Effector memory CD4-positive, alpha-beta T cell (primary cell): ENCODE results near the gene CLASP2.
A peak's percentile ranks its signal among the peaks of the same experiment; 100 is the strongest.
"Not testable (repeated sequence)": the region's sequence is repeated elsewhere in the genome, so short reads cannot be mapped to it uniquely, and the experiment has no call there.

Source experiments
- DNase-seq, 3 donors: peaks; one replicate each; pipeline ENCODE4 v3.0.0-alpha.2; 2020
- H3K27ac ChIP-seq: 2 replicates; pipeline ENCODE4 v1.7.0; 2013; ENCODE audit warnings: mild to moderate bottlenecking, low read length, moderate library complexity; ENCODE audit not compliant: insufficient read depth, poor library complexity, severe bottlenecking
- H3K27me3 ChIP-seq: replicated peaks from 2 replicates; pipeline ENCODE4 v1.7.0; 2013; ENCODE audit warnings: mild to moderate bottlenecking, low read length; ENCODE audit not compliant: insufficient read depth, control insufficient read depth, poor library complexity, severe bottlenecking
- H3K36me3 ChIP-seq: 2 replicates; pipeline ENCODE4 v1.7.0; 2013; ENCODE audit warnings: mild to moderate bottlenecking, low read length, moderate library complexity; ENCODE audit not compliant: control insufficient read depth, insufficient read depth
- H3K4me1 ChIP-seq: 2 replicates; pipeline ENCODE4 v1.7.0; 2013; ENCODE audit warnings: low read length, mild to moderate bottlenecking; ENCODE audit not compliant: control insufficient read depth, insufficient read depth, poor library complexity, severe bottlenecking
- H3K4me3 ChIP-seq: 2 replicates; pipeline ENCODE4 v1.7.0; 2013; ENCODE audit warnings: low read length, low read depth, mild to moderate bottlenecking; ENCODE audit not compliant: insufficient read depth, poor library complexity, severe bottlenecking
- H3K9me3 ChIP-seq: 2 replicates; pipeline ENCODE4 v1.7.0; 2013; ENCODE audit warnings: mild to moderate bottlenecking, low read length, moderate library complexity; ENCODE audit not compliant: control insufficient read depth

CLASP2 gene

DNA sequence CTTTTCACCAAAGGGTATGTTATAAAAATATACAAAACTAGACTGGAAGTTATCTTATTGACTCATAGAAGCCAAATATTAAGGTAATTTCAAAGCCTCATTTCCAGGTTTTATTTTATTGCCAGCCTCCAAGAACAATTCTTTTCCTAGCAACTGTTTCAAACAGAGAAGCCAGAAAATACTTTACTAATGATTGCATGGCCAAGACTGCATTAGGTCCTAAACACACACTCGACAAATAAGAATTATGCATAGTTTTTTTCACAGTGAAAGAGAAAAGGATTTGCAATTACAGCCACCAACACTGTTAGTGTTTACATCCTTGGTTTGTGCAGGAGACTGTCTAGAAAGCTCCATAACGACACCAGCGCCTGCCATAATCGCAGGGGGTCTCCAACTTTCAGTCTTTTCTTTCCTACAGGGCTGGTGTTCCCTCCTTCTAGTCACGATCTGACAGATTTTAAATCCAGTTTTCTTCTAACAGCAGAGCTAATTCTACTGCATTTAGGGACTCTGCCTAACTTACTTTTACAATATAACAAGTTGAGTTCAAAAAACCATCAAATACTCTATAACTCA lies 58.1 kb downstream of the CLASP2 start:
- Histone ChIP-seq H3K4me1 (no peaks in the 10 kb centered on the region), H3K9me3 (no peaks in the 10 kb centered on the region), H3K27ac (no peak overlapping the region), H3K27me3 (no peaks in the 10 kb centered on the region), H3K4me3 (no peak overlapping the region), H3K36me3 (no peaks in the 10 kb centered on the region)
- no peak for DNase-seq

DNA sequence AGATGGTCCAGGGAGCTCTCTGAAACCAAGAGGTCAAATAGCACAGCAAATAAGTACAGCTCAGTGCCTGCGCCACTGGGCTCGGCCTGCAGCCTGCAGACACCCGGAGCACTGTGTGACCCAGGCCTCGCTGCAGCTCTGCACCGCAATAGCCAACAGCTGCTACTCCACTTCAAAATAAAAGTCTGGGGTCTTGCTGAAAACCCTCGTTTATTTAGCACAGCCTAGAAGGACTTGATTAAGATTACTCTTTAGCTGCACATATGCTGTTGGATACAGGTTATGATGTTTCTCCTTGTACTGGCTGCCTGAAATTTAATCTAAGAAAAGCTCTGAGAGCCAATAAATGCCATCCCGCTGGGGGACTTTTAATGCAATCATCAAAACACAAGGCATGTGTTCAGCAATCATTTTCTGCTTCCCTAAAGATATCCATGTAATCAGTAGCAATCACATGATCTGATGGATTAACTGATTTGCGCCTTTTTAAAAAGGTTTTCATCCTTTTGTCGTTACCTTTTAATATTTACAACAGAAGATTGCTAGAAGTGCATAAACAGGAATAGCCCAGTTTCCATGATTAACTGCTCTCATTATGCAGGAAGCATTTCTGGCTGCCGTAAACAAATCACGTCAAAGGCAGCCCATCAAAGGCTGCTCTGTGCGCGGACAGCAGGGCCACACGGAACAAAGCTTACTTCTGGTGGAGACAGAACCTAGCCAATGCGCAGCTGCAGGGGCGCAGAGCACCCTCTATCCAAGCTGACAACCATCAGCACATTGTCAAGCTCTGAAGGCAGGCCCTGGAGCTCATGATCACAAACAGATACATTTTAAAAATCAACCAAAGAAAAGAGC lies 58.8 kb downstream of the CLASP2 start:
- no peak for DNase-seq
- no peaks in the 10 kb centered on the region for H3K4me1 ChIP-seq
- H3K36me3 ChIP-seq, result no peaks in the 10 kb centered on the region
- H3K27me3 ChIP-seq, result no peaks in the 10 kb centered on the region
- H3K27ac ChIP-seq, result no peak overlapping the region
- no peak overlapping the region for H3K4me3 ChIP-seq
- H3K9me3 ChIP-seq, result no peaks in the 10 kb centered on the region

DNA sequence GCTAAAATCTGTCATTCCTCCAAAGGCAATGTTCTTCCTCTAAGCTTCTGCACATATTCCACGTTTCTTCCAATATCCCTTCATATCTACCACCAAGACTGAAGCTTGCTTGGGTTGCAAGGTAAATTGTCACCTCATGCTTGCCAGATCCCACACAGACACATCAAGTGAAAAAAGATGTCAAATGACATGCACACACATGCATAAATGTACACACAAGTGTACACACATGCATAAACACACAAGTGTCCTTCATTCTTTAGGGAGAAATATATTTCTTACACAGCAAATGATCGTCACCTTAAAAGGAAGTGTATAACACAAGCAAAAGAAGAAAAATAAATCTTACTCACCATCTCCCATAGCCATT lies 59.4 kb downstream of the CLASP2 start:
- Histone ChIP-seq H3K36me3 (no peaks in the 10 kb centered on the region), H3K4me3 (no peak overlapping the region), H3K4me1 (no peaks in the 10 kb centered on the region), H3K27me3 (no peaks in the 10 kb centered on the region), H3K27ac (no peak overlapping the region), H3K9me3 (no peaks in the 10 kb centered on the region)
- no peak for DNase-seq

DNA sequence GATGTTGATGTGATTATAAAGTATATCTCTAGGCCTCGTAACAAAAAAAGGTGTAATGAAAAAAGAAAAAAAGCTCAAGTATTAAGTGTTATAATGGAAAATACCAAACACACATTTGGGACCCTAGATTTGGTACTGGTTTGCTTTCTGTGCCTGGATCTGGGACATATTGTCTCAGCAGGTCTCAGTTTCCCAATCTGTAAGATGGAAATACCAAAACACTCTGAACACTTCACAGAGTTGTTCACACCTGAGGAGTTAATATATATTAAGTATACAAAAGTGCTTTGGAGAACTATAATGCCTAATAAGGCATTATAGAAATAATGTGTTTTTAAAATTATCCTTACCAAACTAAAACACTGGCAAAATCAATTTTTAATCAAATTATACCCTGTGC lies 60.0 kb downstream of the CLASP2 start:
- Histone ChIP-seq H3K27me3 (no peaks in the 10 kb centered on the region), H3K27ac (no peak overlapping the region), H3K9me3 (no peaks in the 10 kb centered on the region), H3K36me3 (no peaks in the 10 kb centered on the region), H3K4me3 (no peak overlapping the region), H3K4me1 (no peaks in the 10 kb centered on the region)
- DNase-seq, result no peak

DNA sequence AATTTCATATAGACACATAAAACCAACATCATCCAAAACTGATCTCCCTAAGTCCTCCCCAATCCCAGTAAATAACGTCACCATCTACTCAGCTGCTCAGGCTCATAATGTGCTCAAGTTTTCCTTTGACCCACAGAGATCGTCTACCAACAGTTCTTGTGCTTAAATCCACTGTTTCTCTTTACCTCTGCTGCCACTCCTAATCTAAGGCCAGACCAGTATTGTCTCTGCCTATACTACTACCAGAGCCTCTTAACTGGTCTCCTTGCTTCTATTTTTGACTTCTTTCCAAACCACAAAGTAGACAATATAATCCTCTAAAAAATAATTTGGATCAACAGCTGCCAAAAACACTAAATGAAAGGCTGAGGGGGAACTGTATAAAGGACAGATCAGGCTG lies 65.3 kb downstream of the CLASP2 start:
- Histone ChIP-seq H3K4me3 (no peak overlapping the region), H3K27me3 (no peaks in the 10 kb centered on the region), H3K36me3 (no peaks in the 10 kb centered on the region), H3K9me3 (no peaks in the 10 kb centered on the region), H3K27ac (no peak overlapping the region), H3K4me1 (no peaks in the 10 kb centered on the region)
- DNase-seq, result no peak

DNA sequence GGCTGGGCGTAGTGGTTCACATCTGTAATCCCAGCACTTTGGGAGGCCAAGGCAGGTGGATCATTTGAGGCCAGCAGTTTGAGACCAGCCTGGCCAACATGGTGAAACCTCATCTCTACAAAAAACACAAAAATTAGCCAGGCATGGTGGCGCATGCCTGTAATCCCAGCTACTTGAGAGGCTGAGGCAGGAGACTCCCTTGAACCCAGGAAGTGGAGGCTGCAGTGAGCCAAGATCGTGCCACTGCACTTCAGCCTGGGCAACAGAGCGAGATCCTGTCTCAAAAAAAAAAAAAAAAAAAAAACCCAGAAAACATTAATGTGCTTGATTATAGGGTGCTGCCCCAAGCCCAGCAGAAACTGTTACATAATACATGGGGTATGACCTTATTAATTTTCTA lies 67.0 kb downstream of the CLASP2 start:
- not testable (repeated sequence) for H3K9me3 ChIP-seq, H3K27me3 ChIP-seq, H3K27ac ChIP-seq, H3K36me3 ChIP-seq, DNase-seq, H3K4me1 ChIP-seq, H3K4me3 ChIP-seq

DNA sequence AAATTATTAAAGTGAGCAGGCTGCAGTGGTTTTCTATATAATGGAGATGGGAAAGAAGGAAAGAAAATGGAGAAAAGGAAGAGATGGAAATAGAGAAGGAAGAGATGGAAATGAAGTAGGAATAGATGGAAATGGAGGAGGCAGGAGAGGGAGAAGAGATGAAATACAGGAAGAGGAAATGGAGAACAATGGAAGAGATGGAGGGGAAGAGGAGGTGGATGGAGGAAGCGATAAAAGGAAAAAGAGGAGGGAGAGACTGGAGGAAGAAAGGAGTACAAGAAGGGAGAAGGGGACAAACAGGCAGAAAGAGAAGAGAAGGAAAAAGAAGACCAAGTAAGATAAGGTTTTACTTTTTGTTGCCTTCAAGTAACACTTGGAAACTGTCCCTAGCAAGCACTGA lies 67.6 kb downstream of the CLASP2 start:
- no peak overlapping the region for H3K4me3 ChIP-seq
- H3K27me3 ChIP-seq, result no peaks in the 10 kb centered on the region
- DNase-seq, result no peak

DNA sequence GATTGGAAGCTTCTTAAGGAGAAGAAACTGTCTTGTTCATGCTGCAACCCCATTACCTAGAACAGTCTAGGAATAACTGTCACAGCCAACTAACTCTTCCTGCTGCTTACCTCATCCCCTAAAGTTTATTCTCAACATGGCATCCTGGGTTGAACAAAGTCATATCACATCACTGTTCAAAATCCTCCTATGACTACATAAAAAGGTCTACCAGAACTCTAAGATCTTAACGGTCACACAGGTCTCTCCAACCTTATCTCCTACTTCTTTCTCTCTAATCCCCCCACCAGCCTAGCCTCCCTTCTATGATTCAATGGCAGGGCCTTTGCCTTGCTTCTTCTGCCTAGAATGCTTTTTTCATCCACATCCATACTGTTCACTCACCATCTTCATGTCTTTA lies 69.3 kb downstream of the CLASP2 start:
- no peak for DNase-seq
- Histone ChIP-seq H3K9me3 (no peaks in the 10 kb centered on the region), H3K36me3 (no peaks in the 10 kb centered on the region), H3K4me1 (no peaks in the 10 kb centered on the region), H3K4me3 (no peak overlapping the region), H3K27me3 (no peaks in the 10 kb centered on the region), H3K27ac (no peak overlapping the region)

More for the DNA sequence above, 67.6 kb downstream of the CLASP2 start:
- Histone ChIP-seq H3K36me3 (no peaks in the 10 kb centered on the region), H3K9me3 (no peaks in the 10 kb centered on the region), H3K4me1 (no peaks in the 10 kb centered on the region), H3K27ac (no peak overlapping the region)

DNA sequence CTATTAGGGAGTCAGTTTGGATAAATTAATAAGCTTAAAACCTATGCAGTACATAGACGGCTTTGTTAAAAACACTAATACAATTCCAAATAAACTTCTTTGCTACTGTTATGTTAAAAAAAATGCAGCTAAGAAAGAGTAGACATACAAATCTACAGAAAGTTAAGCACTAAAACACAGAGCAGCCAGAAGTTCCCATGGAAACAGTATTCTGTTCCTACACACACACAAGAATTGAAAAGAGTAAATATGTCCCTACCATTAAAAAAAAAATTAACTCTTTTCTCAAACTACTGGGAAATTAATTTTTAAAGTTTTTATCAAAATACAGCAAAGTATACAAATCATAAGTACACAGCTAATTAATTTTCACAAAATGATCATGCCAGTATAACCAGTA lies 71.6 kb downstream of the CLASP2 start:
- no peak for DNase-seq
- H3K9me3 ChIP-seq, result no peaks in the 10 kb centered on the region
- no peaks in the 10 kb centered on the region for H3K27me3 ChIP-seq
- H3K36me3 ChIP-seq, result no peaks in the 10 kb centered on the region
- no peaks in the 10 kb centered on the region for H3K4me1 ChIP-seq
- H3K4me3 ChIP-seq, result no peak overlapping the region
- no peak overlapping the region for H3K27ac ChIP-seq

DNA sequence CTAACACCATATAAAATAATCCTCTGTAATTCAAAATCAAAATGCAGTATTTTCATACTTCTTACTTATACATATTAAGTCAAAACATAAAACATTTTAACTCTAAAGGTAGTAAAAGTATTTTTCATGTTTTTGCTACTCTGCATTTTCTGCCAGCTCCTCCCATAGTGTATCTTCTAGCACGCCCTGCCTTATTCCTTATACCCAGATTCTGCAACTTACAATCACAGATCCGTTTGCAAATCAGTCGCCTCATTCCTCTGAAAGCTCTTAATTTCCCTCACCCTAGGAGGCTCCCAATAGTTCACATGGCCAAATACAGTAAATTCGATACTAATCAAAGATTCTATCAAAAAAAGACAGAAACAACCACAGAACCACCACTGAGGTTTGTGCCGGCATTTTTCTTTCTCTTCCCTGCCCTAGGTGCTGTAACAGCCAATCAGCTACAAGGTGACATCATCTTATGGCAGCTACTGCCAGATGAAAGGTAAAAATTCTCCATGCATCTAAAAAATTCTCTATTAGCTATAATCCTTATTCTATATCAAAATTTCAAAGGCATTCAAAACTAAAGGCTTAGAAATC lies 72.9 kb downstream of the CLASP2 start:
- H3K9me3 ChIP-seq, result no peaks in the 10 kb centered on the region
- H3K4me1 ChIP-seq, result no peaks in the 10 kb centered on the region
- H3K36me3 ChIP-seq, result no peaks in the 10 kb centered on the region
- peak; percentile 5 to 18 (median 17) for DNase-seq
- H3K27me3 ChIP-seq, result no peaks in the 10 kb centered on the region
- peak overlapping the region; percentile 19 for H3K4me3 ChIP-seq
- H3K27ac ChIP-seq, result no peak overlapping the region
